Loucy (cell line): Measurements from ENCODE around the gene TRIM25.

Experiments used
- EZH2phosphoT487 ChIP-seq: fragments of 200-600 bp; IDR thresholded peaks from 2 replicates; pipeline ENCODE4 v1.6.1; 2018; ENCODE audit warnings: antibody characterized with exemption, mild to moderate bottlenecking, moderate library complexity, borderline replicate concordance
- TF ChIP-seq, protein P1 (sequence below): fragments of 200-600 bp; sonication (generic); conservative IDR thresholded peaks from 2 replicates; pipeline ENCODE4 v1.5.1; 2014; ENCODE audit warnings: mild to moderate bottlenecking, antibody characterized with exemption, low read length

DNA sequence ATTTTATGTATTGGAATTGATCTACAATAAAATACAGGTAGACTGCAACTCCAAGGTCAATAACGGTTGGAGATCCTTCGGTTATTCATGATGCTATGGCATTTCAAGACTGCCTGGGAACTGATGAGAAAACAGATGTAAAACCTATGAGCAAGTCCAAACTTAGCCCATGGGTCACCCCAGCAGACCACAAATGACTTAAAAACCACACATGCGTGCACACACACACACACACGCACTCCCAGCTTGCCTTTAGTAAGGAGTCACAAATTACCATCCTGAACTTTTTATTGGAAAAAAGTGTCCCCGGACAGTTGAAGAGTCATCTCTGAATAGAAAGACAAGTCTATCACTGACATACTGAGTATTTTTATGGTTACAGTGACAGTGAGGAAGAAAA is 26.7 kb downstream of the TRIM25 start:
- TF ChIP-seq, protein P1, sequence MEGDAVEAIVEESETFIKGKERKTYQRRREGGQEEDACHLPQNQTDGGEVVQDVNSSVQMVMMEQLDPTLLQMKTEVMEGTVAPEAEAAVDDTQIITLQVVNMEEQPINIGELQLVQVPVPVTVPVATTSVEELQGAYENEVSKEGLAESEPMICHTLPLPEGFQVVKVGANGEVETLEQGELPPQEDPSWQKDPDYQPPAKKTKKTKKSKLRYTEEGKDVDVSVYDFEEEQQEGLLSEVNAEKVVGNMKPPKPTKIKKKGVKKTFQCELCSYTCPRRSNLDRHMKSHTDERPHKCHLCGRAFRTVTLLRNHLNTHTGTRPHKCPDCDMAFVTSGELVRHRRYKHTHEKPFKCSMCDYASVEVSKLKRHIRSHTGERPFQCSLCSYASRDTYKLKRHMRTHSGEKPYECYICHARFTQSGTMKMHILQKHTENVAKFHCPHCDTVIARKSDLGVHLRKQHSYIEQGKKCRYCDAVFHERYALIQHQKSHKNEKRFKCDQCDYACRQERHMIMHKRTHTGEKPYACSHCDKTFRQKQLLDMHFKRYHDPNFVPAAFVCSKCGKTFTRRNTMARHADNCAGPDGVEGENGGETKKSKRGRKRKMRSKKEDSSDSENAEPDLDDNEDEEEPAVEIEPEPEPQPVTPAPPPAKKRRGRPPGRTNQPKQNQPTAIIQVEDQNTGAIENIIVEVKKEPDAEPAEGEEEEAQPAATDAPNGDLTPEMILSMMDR = no peak
- no peak for TF ChIP-seq EZH2phosphoT487
